ENCODE data around the gene DOCK11. TPM values are rescaled to one million over a fixed set of nuclear protein-coding genes. Genes with fewer than 3 reads are reported as not detected.
"Not testable (repeated sequence)": the region's sequence is repeated elsewhere in the genome, so short reads cannot be mapped to it uniquely, and the experiment has no call there.

The DOCK11 gene
- total and polyA plus RNA-seq, 2 of the 4 experiments (the other 2 are of a cell fraction): 3.9 to 13.1 TPM

GRCh38 chrX:118586206-118586605, 90.6 kb downstream of the DOCK11 start:
- H3K27me3 ChIP-seq (ENCODE audit: control insufficient read depth, insufficient read depth, low read length); H4K5ac ChIP-seq (ENCODE audit: low read depth, low read length); H3K18ac ChIP-seq (ENCODE audit: low read depth, low read length); CTCF ChIA-PET; H3K4me3 ChIP-seq (ENCODE audit: insufficient read depth, low read depth, low read length); H3K56ac ChIP-seq (ENCODE audit: extremely low read depth, insufficient read depth, low read length); H2BK120ac ChIP-seq (ENCODE audit: low read depth, low read length); H3K36me3 ChIP-seq (ENCODE audit: control insufficient read depth, insufficient read depth, low read length); H2AFZ ChIP-seq (replicated peaks; ENCODE audit: low read length, poor library complexity); H3K14ac ChIP-seq (replicated peaks; ENCODE audit: low read depth, low read length); H3K4ac ChIP-seq (ENCODE audit: low read depth, low read length); H3K23ac ChIP-seq (ENCODE audit: low read depth, low read length); H2BK20ac ChIP-seq (ENCODE audit: low read depth, low read length); BruUV-seq (replicated peaks); H3K79me1 ChIP-seq (ENCODE audit: low read depth in 1 of 2, low read length in 2 of 2); H2BK15ac ChIP-seq (ENCODE audit: low read depth, low read length); POLR2A ChIA-PET (ENCODE audit: unreplicated experiment); H4K8ac ChIP-seq (ENCODE audit: low read depth in 2 of 2, low read length in 2 of 2); H2BK5ac ChIP-seq (ENCODE audit: low read depth, low read length, poor library complexity, severe bottlenecking); H3K4me1 ChIP-seq (ENCODE audit: control insufficient read depth, insufficient read depth, low read length); H3K27ac ChIP-seq (ENCODE audit: insufficient read depth, low read length); H4K20me1 ChIP-seq (ENCODE audit: insufficient read depth, low read length); H3K9me3 ChIP-seq (ENCODE audit: control insufficient read depth, insufficient read depth, low read length); H4K91ac ChIP-seq (ENCODE audit: insufficient read depth, low read depth, low read length); H3K9me1 ChIP-seq (ENCODE audit: insufficient read depth, low read length); intact Hi-C loops (cut with micrococcal nuclease); H2AK9ac ChIP-seq (replicated peaks; ENCODE audit: low read depth, low read length, poor library complexity); H2AK5ac ChIP-seq (ENCODE audit: low read depth, low read length); H3K4me2 ChIP-seq (ENCODE audit: low read depth, low read length); H3K9ac ChIP-seq (ENCODE audit: low read depth, low read length); DNase-seq; dilution Hi-C loops (cut with HindIII; ENCODE audit: low sequenced_read_pairs, unreplicated experiment); ATAC-seq (ENCODE audit: low read depth): not testable (repeated sequence)
- in situ Hi-C loops (cut with MboI; ENCODE audit: low sequenced_read_pairs): loop anchor here (10.0 kb wide), 1 partner anchor 121 kb away; no protein-coding TSS in a partner anchor
- WGBS, 2 experiments (ENCODE audit: extremely low coverage in 2 of 2, insufficient read length in 1 of 2): 81% methylated on average over 3 of the region's 7 CpGs; no CpG with 5 or more reads in 1 of the 2 experiments
